Panc1 (cell line): ENCODE measurements around the gene ARFRP1. TPM values are rescaled to one million over a fixed set of nuclear protein-coding genes. Genes with fewer than 3 reads are reported as not detected.

Source experiments
- ATAC-seq: fragments of 200-7000 bp; cut with Tn5 transposase; 2 replicates; pipeline ENCODE4 v1.9.1; 2020; ENCODE audit warnings: mild to moderate bottlenecking, moderate library complexity
- BruUV-seq: library from RNA; stranded (reverse); fragments of 400-500 nt; replicated peaks from 2 replicates; lab custom pipeline; 2021; lab: Mats Ljungman, UMichigan
- CTCF ChIA-PET: fragments of 300-600 bp; sonication (Branson Sonifier 250); formaldehyde crosslinking; loops from one replicate; lab custom pipeline; 2022; ENCODE audit warnings: antibody characterized with exemption; lab: Charles Lee
- POLR2A ChIA-PET: fragments of 300-600 bp; sonication (Branson Sonifier 250); formaldehyde crosslinking; loops from one replicate; lab custom pipeline; 2022; ENCODE audit warnings: antibody characterized with exemption; lab: Charles Lee
- DNase-seq: peaks from one replicate; pipeline ENCODE4 v3.0.0-alpha.2; 2010; ENCODE audit warnings: low read depth, low spot score
- H3K27ac ChIP-seq: 2 replicates; pipeline ENCODE4 v1.5.1; 2011; ENCODE audit warnings: mild to moderate bottlenecking, low read length, inconsistent platforms
- H3K27me3 ChIP-seq: fragments of 200-500 bp; sonication (Bioruptor generic); 2 replicates; pipeline ENCODE4 v1.6.0; 2014; ENCODE audit warnings: low read length, inconsistent platforms; ENCODE audit not compliant: control insufficient read depth, insufficient read depth
- H3K36me3 ChIP-seq: fragments of 200-500 bp; sonication (Bioruptor generic); 2 replicates; pipeline ENCODE4 v1.5.1; 2014; ENCODE audit warnings: inconsistent platforms, mild to moderate bottlenecking, low read length, moderate library complexity; ENCODE audit not compliant: control insufficient read depth, insufficient read depth
- H3K4me1 ChIP-seq: 2 replicates; pipeline ENCODE4 v1.5.1; 2011; ENCODE audit warnings: inconsistent platforms, mild to moderate bottlenecking, low read length, moderate library complexity; ENCODE audit not compliant: control insufficient read depth, insufficient read depth
- H3K4me3 ChIP-seq, 2 experiments: 2 replicates each; pipeline ENCODE4 v1.5.1; 2011 to 2012; ENCODE audit warnings: low read depth in 2 of 2, low read length in 2 of 2, mild to moderate bottlenecking in 2 of 2, inconsistent platforms in 1 of 2, moderate library complexity in 1 of 2
- H3K9me3 ChIP-seq: fragments of 200-500 bp; sonication (Bioruptor generic); 2 replicates; pipeline ENCODE4 v1.5.1; 2014; ENCODE audit warnings: low read depth, mild to moderate bottlenecking, inconsistent platforms, low read length, moderate library complexity; ENCODE audit not compliant: control insufficient read depth, insufficient read depth
- POLR2AphosphoS5 ChIP-seq: IDR thresholded peaks from 2 replicates; pipeline ENCODE4 v1.6.1; 2012; ENCODE audit warnings: mild to moderate bottlenecking, low read depth, low read length, moderate library complexity
- SIN3A ChIP-seq: IDR thresholded peaks from 2 replicates; pipeline ENCODE4 v1.6.1; 2012; ENCODE audit warnings: low read depth, mild to moderate bottlenecking, low read length, moderate library complexity, borderline replicate concordance; ENCODE audit not compliant: insufficient read depth
- TCF7L2 ChIP-seq: IDR thresholded peaks from 2 replicates; pipeline ENCODE4 v1.6.1; 2011; ENCODE audit warnings: mild to moderate bottlenecking, low read depth, low read length, inconsistent platforms
- in situ Hi-C: cut with HindIII; loops from 2 replicates; pipeline ENCODE4 v1.10.0; 2016; ENCODE audit warnings: low sequenced_read_pairs, low pct_unique_long_range_greater_than_20kb
- intact Hi-C: fragments of 100-400 bp; cut with micrococcal nuclease; formaldehyde crosslinking; loops from one replicate; pipeline ENCODE4 v1.10.0; 2022; ENCODE audit not compliant: unreplicated experiment
- total RNA-seq: library from RNA; stranded (reverse); gene quantifications from one replicate; pipeline ENCODE4 v1.2.1, GENCODE V29; 2021; ENCODE audit not compliant: unreplicated experiment
- TF ChIP-seq, protein P1 (sequence below): fragments of 450-650 bp; IDR thresholded peaks from 2 replicates; pipeline ENCODE4 v1.5.1; 2017; ENCODE audit warnings: mild to moderate bottlenecking
- TF ChIP-seq, protein P2 (sequence below), 2 experiments: IDR thresholded peaks; 2 replicates each; pipeline ENCODE4 v1.6.1; 2011 to 2012; ENCODE audit warnings: low read depth in 2 of 2, control low read depth in 1 of 2, low read length in 1 of 2, mild to moderate bottlenecking in 1 of 2, moderate library complexity in 1 of 2; ENCODE audit not compliant: insufficient read depth in 1 of 2

The ARFRP1 gene
- total RNA-seq, 1 experiment from 2014 or later = 57.9 TPM

DNA sequence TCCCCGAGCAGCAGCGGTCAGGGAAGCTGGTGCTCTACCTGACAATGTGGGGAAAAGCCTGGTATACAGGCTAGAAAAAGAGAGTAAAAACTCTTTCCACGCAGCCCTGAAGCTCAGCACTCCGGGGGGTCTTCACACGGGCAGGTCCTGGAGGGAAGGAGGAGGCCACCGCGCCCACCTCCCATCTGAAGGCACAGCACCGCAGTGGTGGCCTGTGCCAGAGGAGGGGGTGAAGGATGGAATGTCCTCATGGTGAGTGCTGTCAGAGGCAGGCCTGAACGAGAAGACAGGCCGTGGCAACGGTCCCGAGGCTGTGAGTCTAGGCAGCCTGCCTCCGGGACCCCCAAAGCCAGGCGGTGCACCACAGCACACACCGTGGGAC, 37.6 kb upstream of the ARFRP1 start:
- Histone ChIP-seq H3K36me3 (no peaks in the 10 kb centered on the region; the same call in 1 of the 2 replicates), H3K27ac (no peak overlapping the region), H3K9me3 (no peaks in the 10 kb centered on the region), H3K27me3 (no peaks in the 10 kb centered on the region), H3K4me3 (no peak overlapping the region), H3K4me1 (peaks cover 16% of the 10 kb centered on the region)
- TF ChIP-seq, protein P1, sequence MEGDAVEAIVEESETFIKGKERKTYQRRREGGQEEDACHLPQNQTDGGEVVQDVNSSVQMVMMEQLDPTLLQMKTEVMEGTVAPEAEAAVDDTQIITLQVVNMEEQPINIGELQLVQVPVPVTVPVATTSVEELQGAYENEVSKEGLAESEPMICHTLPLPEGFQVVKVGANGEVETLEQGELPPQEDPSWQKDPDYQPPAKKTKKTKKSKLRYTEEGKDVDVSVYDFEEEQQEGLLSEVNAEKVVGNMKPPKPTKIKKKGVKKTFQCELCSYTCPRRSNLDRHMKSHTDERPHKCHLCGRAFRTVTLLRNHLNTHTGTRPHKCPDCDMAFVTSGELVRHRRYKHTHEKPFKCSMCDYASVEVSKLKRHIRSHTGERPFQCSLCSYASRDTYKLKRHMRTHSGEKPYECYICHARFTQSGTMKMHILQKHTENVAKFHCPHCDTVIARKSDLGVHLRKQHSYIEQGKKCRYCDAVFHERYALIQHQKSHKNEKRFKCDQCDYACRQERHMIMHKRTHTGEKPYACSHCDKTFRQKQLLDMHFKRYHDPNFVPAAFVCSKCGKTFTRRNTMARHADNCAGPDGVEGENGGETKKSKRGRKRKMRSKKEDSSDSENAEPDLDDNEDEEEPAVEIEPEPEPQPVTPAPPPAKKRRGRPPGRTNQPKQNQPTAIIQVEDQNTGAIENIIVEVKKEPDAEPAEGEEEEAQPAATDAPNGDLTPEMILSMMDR = no peak
- TF ChIP-seq TCF7L2 = no peak
- TF ChIP-seq, protein P2, sequence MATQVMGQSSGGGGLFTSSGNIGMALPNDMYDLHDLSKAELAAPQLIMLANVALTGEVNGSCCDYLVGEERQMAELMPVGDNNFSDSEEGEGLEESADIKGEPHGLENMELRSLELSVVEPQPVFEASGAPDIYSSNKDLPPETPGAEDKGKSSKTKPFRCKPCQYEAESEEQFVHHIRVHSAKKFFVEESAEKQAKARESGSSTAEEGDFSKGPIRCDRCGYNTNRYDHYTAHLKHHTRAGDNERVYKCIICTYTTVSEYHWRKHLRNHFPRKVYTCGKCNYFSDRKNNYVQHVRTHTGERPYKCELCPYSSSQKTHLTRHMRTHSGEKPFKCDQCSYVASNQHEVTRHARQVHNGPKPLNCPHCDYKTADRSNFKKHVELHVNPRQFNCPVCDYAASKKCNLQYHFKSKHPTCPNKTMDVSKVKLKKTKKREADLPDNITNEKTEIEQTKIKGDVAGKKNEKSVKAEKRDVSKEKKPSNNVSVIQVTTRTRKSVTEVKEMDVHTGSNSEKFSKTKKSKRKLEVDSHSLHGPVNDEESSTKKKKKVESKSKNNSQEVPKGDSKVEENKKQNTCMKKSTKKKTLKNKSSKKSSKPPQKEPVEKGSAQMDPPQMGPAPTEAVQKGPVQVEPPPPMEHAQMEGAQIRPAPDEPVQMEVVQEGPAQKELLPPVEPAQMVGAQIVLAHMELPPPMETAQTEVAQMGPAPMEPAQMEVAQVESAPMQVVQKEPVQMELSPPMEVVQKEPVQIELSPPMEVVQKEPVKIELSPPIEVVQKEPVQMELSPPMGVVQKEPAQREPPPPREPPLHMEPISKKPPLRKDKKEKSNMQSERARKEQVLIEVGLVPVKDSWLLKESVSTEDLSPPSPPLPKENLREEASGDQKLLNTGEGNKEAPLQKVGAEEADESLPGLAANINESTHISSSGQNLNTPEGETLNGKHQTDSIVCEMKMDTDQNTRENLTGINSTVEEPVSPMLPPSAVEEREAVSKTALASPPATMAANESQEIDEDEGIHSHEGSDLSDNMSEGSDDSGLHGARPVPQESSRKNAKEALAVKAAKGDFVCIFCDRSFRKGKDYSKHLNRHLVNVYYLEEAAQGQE (IDR thresholded peaks at IDR 0.05; ENCODE audit: insufficient read depth in 1 of 2, low read depth in 2 of 2, low read length in 1 of 2) = no peak
- no peak for TF ChIP-seq SIN3A
- no peak for TF ChIP-seq POLR2AphosphoS5
- intact Hi-C loops (no loop called here), in situ Hi-C loops (no loop called here)
- DNase-seq (no peak), ATAC-seq (no peak)
- ChIA-PET POLR2A (no interaction called here), CTCF (no interaction called here)
- no TSS peak for BruUV-seq

DNA sequence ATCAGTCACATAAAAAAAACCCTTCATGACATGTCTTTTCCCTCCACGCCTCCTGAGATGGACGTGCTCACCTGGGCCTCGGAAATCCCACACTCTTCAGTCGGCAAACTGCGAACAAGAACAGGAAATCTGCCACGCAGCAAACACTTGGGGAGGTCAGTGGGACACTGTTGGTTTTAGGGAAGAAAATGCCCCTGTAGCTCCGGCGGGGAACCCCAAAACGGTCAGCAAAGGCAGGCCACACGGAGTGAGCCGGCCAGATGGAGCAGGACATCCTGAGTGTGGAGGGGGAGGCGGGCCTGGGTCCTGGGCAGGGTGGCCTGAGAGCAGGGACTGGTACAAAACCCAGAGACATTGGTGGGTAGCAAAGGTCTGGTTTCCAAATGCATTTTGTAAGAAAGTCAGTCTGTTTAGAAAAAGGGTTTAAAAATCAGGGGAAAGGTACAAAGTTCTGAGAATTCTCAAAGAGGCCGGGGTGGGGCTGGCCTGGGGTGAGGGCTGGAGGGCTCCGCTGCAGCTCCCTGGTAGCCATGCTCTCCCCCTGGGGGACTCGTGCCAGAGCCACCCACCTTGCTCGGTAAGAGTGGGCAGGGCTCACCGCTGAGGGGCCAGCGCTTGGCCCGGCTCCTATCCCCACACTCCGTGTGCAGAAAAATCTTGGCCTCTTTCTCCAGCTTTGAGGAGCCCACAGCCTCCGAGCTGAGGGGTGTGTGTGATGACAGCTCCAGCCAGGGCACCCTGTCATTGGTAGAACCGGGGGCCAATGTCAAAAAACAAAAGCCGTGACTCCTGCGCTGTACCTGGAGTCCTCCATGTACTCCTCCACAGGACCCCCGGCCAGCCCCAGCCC, 37.0 kb upstream of the ARFRP1 start:
- no peak for ATAC-seq
- ChIA-PET CTCF (no interaction called here), POLR2A (no interaction called here)
- DNase-seq = no peak
- Histone ChIP-seq H3K9me3 (no peaks in the 10 kb centered on the region), H3K27me3 (no peaks in the 10 kb centered on the region), H3K4me1 (peaks cover 16% of the 10 kb centered on the region), H3K27ac (no peak overlapping the region), H3K36me3 (no peaks in the 10 kb centered on the region; the same call in 1 of the 2 replicates), H3K4me3 (no peak overlapping the region)
- no peak for TF ChIP-seq POLR2AphosphoS5
- TF ChIP-seq, protein P1 = no peak
- TF ChIP-seq TCF7L2 = no peak
- TF ChIP-seq, protein P2 (IDR thresholded peaks at IDR 0.05; ENCODE audit: insufficient read depth in 1 of 2, low read depth in 2 of 2, low read length in 1 of 2) = no peak
- no peak for TF ChIP-seq SIN3A
- intact Hi-C loops (no loop called here), in situ Hi-C loops (no loop called here)
- BruUV-seq = no TSS peak
